ENCODE results near the gene SUSD1. TPM values are rescaled to one million over a fixed set of nuclear protein-coding genes. Genes with fewer than 3 reads are reported as not detected.

The SUSD1 gene
- total RNA-seq, 1 experiment from 2014 or later: 8.1 TPM

DNA sequence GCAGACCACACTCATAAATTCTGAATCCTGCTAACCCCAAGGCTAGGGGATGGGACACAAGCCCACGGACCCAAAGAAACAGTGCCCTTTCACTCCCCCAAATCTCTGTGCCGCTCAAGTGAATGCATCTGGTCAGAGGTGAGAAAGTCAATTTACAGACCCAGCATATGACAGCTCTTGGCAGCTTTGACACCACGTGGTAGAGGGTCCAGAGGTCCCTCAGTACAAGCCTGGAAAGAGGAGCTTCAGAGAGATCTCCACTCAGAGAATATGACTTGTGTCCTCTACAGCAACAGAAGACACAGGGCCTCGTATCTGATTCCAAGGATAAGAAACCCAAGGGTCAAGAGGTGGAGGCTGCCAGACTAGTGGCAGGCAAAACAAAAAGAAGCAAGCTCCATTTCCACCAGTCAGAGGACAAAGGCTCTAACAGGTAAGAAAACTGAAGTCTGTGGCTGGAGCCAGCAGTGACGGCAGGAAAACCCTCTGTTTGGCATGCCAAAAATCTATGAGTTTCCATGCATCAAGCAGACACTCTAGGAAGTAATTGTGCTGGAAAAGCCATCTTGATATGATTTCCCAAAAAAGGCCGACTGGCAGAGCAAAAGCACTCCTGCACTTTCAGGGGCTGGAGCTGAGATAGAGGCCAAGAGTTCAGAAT lies 139.8 kb downstream of the SUSD1 start:
- Mint-ChIP-seq H3K9me3 (no peaks in the 10 kb centered on the region), H3K4me1 (peaks cover 16 to 17% of the 10 kb centered on the region in 2 experiments), H3K36me3 (ENCODE audit: insufficient read depth in 1 of 3, low read depth in 3 of 3) (no peaks in the 10 kb centered on the region; a peak in 1 of 7 replicates), H3K27me3 (ENCODE audit: low read depth) (no peaks in the 10 kb centered on the region), H3K4me3 (no peak overlapping the region), H3K27ac (peak overlapping the region in 1 of 3 experiments; percentile 28; a peak in 1 of 7 replicates)
- WGBS (ENCODE audit: extremely low coverage, insufficient read length, low lambda C conversion rate): no CpG with 5 or more reads among the region's 6 CpGs
- Histone ChIP-seq H2BK5ac (ENCODE audit: insufficient read length, low read length) (no peak overlapping the region), H3K56ac (ENCODE audit: insufficient read length, low read depth, low read length) (no peak overlapping the region), H3K14ac (ENCODE audit: insufficient read depth, low read length) (no peak overlapping the region), H3K18ac (ENCODE audit: insufficient read length, low read depth, low read length) (no peak overlapping the region), H2BK120ac (ENCODE audit: low read depth, low read length, poor library complexity, severe bottlenecking) (no peak overlapping the region), H3K4me2 (ENCODE audit: insufficient read depth, insufficient read length, low read length) (no peak overlapping the region), H4K8ac (replicated peaks; ENCODE audit: insufficient read length, low read depth, low read length) (no peak overlapping the region), H2BK20ac (ENCODE audit: low read depth, low read length, poor library complexity, severe bottlenecking) (no peak overlapping the region), H4K91ac (ENCODE audit: insufficient read length, low read depth, low read length) (no peak overlapping the region), H3K79me1 (ENCODE audit: insufficient read depth, low read depth, low read length, poor library complexity, severe bottlenecking) (no peaks in the 10 kb centered on the region), H3K23ac (ENCODE audit: insufficient read length, low read depth, low read length) (no peak overlapping the region), H4K5ac (ENCODE audit: insufficient read length, low read depth, low read length) (no peak overlapping the region), H3K23me2 (ENCODE audit: insufficient read length, low read depth, low read length, poor library complexity, severe bottlenecking) (no peaks in the 10 kb centered on the region), H2AK5ac (ENCODE audit: insufficient read length, low read length) (no peak overlapping the region), H3T11ph (ENCODE audit: low read length) (no peak overlapping the region), H3K4me1 (ENCODE audit: insufficient read depth, low read length) (no peaks in the 10 kb centered on the region), H3K27me3 (ENCODE audit: insufficient read depth, low read length) (no peaks in the 10 kb centered on the region), H2BK12ac (ENCODE audit: insufficient read length, low read depth, low read length) (no peak overlapping the region), H3K27ac (ENCODE audit: insufficient read length, low read depth, low read length) (no peak overlapping the region), H2BK15ac (ENCODE audit: low read depth, low read length) (no peak overlapping the region), H3K9ac (ENCODE audit: extremely low read depth, insufficient read length, low read length) (no peak overlapping the region), H3K9me3 (ENCODE audit: control insufficient read depth, low read depth, low read length) (no peaks in the 10 kb centered on the region), H3K79me2 (ENCODE audit: insufficient read depth, low read length) (no peaks in the 10 kb centered on the region), H2AFZ (ENCODE audit: low read length) (no peak overlapping the region), H3K4ac (ENCODE audit: low read depth, low read length) (no peak overlapping the region), H4K20me1 (ENCODE audit: control insufficient read depth, insufficient read depth, insufficient read length) (no peaks in the 10 kb centered on the region)
- TF ChIP-seq, protein P1, sequence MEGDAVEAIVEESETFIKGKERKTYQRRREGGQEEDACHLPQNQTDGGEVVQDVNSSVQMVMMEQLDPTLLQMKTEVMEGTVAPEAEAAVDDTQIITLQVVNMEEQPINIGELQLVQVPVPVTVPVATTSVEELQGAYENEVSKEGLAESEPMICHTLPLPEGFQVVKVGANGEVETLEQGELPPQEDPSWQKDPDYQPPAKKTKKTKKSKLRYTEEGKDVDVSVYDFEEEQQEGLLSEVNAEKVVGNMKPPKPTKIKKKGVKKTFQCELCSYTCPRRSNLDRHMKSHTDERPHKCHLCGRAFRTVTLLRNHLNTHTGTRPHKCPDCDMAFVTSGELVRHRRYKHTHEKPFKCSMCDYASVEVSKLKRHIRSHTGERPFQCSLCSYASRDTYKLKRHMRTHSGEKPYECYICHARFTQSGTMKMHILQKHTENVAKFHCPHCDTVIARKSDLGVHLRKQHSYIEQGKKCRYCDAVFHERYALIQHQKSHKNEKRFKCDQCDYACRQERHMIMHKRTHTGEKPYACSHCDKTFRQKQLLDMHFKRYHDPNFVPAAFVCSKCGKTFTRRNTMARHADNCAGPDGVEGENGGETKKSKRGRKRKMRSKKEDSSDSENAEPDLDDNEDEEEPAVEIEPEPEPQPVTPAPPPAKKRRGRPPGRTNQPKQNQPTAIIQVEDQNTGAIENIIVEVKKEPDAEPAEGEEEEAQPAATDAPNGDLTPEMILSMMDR (conservative IDR thresholded peaks at IDR 0.05): no peak
- DNase-seq: no peak
